ENCODE measurements around the gene KRTAP16-1.

The KRTAP16-1 gene

DNA sequence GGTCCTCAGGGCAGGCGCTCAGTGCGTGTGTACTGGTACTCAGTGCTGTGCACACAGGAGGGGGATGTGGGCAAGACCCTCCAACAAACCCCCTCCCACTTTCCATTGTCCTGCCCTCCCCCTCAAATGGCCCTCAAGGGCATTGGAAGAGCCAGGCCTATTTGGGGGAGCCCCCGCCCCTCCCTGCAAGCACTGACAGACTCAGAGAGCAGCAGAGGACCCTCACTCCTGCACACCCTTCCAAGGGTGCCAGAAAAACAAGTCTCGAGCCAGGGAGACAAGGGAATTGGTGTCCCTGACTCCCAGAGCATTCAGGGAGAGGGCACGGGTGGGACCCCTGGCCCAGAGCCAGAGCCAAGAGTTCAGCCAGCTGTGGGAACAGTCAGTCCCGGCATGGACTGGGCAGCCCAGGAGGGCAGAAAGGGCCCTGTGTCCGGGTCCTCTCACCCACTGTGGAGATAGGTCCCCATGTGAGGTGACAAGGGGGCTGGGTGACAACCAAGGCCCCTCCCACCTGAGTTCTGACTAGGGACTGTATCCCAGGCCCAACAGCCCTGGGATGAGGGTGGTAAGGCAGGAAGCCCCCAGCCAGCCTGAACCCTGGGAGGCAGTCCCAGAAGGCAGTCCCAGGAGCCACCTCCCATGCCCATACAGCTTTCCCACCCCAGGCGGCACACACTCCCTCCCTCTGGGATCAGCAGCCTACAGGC lies 18.5 kb upstream of the KRTAP16-1 start:
- TF ChIP-seq, protein P1, sequence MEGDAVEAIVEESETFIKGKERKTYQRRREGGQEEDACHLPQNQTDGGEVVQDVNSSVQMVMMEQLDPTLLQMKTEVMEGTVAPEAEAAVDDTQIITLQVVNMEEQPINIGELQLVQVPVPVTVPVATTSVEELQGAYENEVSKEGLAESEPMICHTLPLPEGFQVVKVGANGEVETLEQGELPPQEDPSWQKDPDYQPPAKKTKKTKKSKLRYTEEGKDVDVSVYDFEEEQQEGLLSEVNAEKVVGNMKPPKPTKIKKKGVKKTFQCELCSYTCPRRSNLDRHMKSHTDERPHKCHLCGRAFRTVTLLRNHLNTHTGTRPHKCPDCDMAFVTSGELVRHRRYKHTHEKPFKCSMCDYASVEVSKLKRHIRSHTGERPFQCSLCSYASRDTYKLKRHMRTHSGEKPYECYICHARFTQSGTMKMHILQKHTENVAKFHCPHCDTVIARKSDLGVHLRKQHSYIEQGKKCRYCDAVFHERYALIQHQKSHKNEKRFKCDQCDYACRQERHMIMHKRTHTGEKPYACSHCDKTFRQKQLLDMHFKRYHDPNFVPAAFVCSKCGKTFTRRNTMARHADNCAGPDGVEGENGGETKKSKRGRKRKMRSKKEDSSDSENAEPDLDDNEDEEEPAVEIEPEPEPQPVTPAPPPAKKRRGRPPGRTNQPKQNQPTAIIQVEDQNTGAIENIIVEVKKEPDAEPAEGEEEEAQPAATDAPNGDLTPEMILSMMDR (IDR thresholded peaks at IDR 0.05) = no peak

DNA sequence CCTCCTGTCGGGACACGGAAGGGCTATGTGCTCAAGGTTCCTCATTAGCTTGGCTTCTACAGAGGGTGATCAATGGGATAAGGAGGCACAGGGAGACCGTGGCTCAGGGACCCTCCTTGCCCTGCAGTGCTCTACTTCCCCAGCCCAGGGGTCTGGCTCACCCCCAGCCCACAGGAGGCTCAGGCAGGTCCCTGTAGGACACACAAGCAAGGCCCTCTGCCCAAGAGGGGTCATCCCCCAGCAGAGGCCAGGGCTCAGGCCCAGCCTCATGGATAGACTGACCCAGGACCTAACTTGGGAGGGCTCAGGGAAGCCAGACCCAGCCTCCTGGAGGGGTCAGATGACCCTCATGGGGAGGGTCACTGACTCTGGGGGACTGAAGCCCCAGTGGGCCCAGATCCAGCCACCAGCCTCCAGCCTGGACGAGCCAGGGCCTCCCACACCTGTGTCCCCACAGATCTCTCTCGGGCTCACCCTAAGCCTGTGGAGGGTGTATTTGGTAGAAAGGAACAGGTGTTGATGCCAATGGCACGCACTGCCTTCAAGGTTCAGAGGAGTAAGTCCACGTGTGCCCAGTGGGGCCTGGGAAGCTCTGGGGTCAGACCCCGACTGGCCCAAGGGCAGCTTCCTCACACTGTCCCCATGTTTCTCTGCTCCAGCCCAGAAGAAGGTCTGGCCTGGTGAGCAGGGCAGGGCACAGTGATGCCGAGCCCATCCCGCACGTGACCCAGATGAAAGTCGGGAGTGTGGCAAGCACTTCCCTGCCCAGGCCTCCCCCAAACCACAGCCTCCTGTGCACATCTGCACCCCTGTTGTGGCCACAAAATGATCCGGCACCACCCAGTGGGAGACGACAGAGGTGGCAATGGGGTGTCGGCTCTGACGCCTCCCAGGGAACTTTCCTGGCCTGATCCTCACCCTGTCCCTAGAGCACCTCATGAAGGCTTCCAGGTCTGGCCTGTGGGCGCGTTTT lies 17.4 kb upstream of the KRTAP16-1 start:
- TF ChIP-seq, protein P1 (IDR thresholded peaks at IDR 0.05) = no peak

DNA sequence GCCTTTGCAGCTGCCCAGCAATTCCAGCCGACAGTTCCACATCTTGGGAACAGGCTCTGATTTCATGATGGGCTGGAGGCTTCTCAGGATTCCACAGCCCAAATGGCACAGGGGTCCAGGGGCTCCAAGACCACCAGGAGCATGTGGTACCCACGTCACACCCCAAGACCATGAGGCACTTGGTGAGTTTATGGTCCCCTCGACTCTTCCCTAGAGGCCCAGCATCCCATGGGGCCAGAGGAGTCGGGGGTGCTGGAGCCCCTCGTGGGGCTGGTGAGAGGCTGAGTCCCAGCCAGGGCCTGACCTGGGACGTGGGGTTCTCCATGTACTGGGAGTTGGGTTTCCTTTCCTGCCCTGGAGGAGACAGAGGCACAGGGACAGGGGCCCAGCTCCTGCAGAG lies 16.5 kb upstream of the KRTAP16-1 start:
- TF ChIP-seq, protein P1 (IDR thresholded peaks at IDR 0.05) = no peak

DNA sequence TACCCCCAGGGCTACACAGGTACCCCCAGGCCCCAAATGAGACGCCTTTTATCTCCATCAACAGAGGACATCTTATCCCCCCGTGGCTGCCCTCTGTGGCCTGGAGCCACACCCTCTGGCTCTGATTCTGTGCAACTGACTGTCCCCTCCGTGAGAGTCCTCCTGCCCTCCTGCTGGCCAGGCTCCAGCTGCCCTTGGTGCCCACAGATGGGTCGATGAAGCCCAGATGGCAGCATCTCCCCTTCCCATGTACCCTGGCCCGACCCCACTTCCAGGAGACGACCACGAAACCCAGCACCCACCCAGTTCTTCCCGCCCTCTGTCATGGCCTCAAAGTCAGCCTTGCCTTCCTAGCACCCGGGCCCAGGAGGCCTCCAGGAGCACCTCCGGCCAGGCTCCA lies 16.0 kb upstream of the KRTAP16-1 start:
- TF ChIP-seq, protein P1 (IDR thresholded peaks at IDR 0.05) = no peak

DNA sequence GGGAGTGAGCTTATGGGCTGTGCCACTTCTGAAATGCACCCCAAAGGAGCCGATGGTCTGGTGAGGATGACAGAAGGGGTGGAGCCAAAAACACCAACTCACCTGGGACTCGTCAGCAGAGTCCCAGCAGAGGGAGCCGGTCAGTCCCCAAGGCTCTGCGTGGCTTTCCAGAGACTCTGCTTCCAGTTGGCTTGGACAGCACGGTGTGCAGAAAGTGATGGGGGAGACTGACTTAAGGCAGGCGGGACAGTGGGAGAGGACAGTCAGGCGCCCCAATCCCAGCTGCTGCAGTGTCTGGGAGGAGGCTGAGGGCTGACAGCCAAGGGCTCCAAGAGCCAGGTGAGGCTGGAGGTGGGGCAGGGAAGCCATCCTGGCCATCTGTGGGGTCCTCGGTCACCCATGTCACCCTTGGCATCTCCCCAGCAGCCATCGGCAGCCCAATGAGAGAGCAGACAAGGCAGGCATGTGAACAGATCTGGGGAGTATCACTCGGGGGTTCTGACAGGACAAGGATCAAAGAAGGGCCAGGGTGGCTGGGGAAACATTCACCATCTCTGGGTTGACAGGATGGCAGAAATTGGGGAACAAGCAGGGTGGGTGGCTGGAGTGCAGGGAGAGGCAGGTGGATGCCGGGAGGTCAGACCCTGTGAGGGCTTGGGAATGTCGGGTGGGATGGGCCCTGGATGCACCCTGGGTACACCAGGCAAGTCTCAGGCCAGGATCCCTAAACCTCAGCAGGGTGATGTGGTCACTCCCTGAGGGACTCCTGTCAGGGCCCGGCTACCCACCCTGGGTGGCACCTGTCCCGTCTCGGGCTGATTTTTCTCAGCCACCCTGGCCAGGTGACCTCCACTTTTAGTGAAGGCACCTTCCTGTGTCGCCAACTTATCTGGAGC lies 15.3 kb upstream of the KRTAP16-1 start:
- TF ChIP-seq, protein P1 (IDR thresholded peaks at IDR 0.05) = peak; percentile 53

DNA sequence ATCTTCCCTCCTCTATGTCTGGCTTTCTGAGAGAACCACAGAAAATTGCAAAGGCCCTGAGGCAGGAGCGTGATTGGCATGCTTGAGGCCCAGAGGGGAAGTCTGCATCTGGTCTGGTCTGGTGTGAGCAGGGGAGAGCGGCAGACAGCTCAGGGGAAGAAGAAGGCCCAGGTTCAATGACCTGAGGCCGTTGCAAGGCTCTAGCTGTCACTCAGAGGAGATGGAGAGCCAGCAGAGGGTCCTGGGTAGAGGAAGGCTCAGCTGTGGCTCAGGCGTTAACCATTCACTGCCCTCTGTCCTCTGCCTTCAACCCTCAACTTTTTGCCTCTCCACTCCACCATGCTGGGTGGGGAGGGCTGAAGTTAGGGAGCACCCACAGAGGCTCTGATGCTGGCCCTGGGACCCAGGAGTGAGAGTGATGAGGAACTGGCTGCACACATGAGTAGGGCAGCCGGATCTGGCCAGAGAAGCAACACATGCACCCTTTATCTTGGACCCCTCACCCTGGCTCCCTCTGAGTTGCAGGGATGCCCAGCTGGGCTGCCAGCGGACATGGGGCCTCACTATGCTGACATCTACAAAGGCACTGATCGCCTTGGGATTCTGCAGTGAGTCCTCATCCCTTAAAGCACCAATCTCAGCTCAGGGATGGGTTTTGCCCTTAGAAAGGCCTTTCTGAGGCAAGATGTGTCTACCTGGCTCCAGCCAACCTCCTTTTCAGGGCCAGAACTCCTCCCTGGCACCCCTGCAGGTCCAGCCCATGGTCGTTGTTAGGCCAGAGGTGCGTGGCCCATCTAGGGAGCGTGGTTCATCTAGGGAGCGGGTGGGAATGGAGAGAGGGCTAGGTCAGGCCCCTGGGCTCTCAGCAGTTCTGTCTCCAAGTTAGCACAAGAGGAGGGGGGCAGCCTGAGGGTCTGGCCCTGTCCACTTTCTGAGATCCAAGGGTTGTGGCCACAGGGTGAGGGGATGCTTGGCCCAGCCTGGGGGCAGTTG lies 14.1 kb upstream of the KRTAP16-1 start:
- TF ChIP-seq, protein P1 (IDR thresholded peaks at IDR 0.05) = no peak

Measured in LNCAP (cell line).